GM23338 (cell line): ENCODE results near the gene SLC44A1. TPM values are rescaled to one million over a fixed set of nuclear protein-coding genes. Genes with fewer than 3 reads are reported as not detected.

Source experiments
- ATAC-seq: fragments of 200-7000 bp; cut with Tn5 transposase; 3 replicates; pipeline ENCODE4 v1.9.1; 2020
- DNase-seq: peaks from one replicate; pipeline ENCODE4 v3.0.0-alpha.2; 2015; ENCODE audit warnings: low spot score
- H2AFZ ChIP-seq: fragments of 200-600 bp; sonication (generic); 2 replicates; pipeline ENCODE4 v1.8.0; 2016; ENCODE audit warnings: antibody characterized with exemption, mild to moderate bottlenecking, moderate library complexity
- H3F3A ChIP-seq: fragments of 200-600 bp; sonication (generic); replicated peaks from 2 replicates; pipeline ENCODE4 v1.8.0; 2017; ENCODE audit warnings: antibody characterized with exemption, mixed run types, low read depth
- H3K27ac ChIP-seq: fragments of 200-600 bp; sonication (generic); 2 replicates; pipeline ENCODE4 v1.6.1; 2016; ENCODE audit warnings: low read depth
- H3K27me3 ChIP-seq: fragments of 200-600 bp; sonication (generic); 2 replicates; pipeline ENCODE4 v1.8.0; 2016; ENCODE audit warnings: mild to moderate bottlenecking, mixed run types, moderate library complexity; ENCODE audit not compliant: insufficient read depth
- H3K36me3 ChIP-seq: fragments of 200-600 bp; sonication (generic); 2 replicates; pipeline ENCODE4 v1.8.0; 2016; ENCODE audit warnings: mild to moderate bottlenecking; ENCODE audit not compliant: insufficient read depth
- H3K4me1 ChIP-seq: fragments of 200-600 bp; sonication (generic); 2 replicates; pipeline ENCODE4 v1.8.0; 2016; ENCODE audit warnings: mild to moderate bottlenecking, moderate library complexity; ENCODE audit not compliant: insufficient read depth
- H3K4me2 ChIP-seq: fragments of 200-600 bp; sonication (generic); 2 replicates; pipeline ENCODE4 v1.7.1; 2017; ENCODE audit warnings: mixed run types
- H3K4me3 ChIP-seq: fragments of 200-600 bp; sonication (generic); 2 replicates; pipeline ENCODE4 v1.6.1; 2016; ENCODE audit warnings: mixed run types
- H3K79me2 ChIP-seq: fragments of 200-600 bp; sonication (generic); replicated peaks from 2 replicates; pipeline ENCODE4 v1.8.0; 2017; ENCODE audit warnings: mild to moderate bottlenecking; ENCODE audit not compliant: insufficient read depth
- H3K9me2 ChIP-seq: fragments of 200-600 bp; sonication (generic); 2 replicates; pipeline ENCODE4 v1.8.0; 2017; ENCODE audit not compliant: insufficient read depth
- H4K20me1 ChIP-seq: fragments of 200-600 bp; sonication (generic); replicated peaks from 2 replicates; pipeline ENCODE4 v1.8.0; 2017; ENCODE audit warnings: mild to moderate bottlenecking; ENCODE audit not compliant: insufficient read depth
- H3K27ac Mint-ChIP-seq: 2 replicates; pipeline ENCODE4 v1.8.0; 2020; ENCODE audit warnings: inconsistent platforms, mild to moderate bottlenecking, moderate library complexity, mixed read lengths
- H3K27me3 Mint-ChIP-seq: 3 replicates; pipeline ENCODE4 v1.8.0; 2022; ENCODE audit warnings: low read depth, mild to moderate bottlenecking, moderate library complexity, mixed read lengths, inconsistent platforms; ENCODE audit not compliant: insufficient read depth, poor library complexity
- H3K36me3 Mint-ChIP-seq: 3 replicates; pipeline ENCODE4 v1.8.0; 2021; ENCODE audit warnings: low read depth, mild to moderate bottlenecking, inconsistent platforms, moderate library complexity, mixed read lengths
- H3K4me1 Mint-ChIP-seq: 3 replicates; pipeline ENCODE4 v1.8.0; 2020; ENCODE audit warnings: mild to moderate bottlenecking, inconsistent platforms, mixed read lengths
- H3K4me3 Mint-ChIP-seq: 3 replicates; pipeline ENCODE4 v1.8.0; 2021; ENCODE audit warnings: moderate library complexity, mild to moderate bottlenecking, inconsistent platforms, mixed read lengths
- H3K9me3 Mint-ChIP-seq: 3 replicates; pipeline ENCODE4 v1.8.0; 2020; ENCODE audit warnings: moderate library complexity, mild to moderate bottlenecking, inconsistent platforms, mixed read lengths
- CREB1 ChIP-seq: fragments of 250-450 bp; sonication (Bioruptor Pico); IDR thresholded peaks from 2 replicates; pipeline ENCODE4 v1.5.0; 2020; ENCODE audit warnings: low read depth, mild to moderate bottlenecking, moderate library complexity
- CTCF ChIP-seq, 2 experiments: fragments of 200-600 bp in 1 of 2; sonication (generic) in 1 of 2; conservative IDR thresholded peaks; 2 replicates each; pipeline versions ENCODE4 v1.5.1 to v1.6.1; 2016 to 2017; ENCODE audit warnings: antibody characterized with exemption in 2 of 2, low read depth in 2 of 2, mild to moderate bottlenecking in 2 of 2, moderate library complexity in 1 of 2
- ETS1 ChIP-seq: IDR thresholded peaks from 2 replicates; pipeline ENCODE4 v1.6.1; 2016; ENCODE audit warnings: antibody characterized with exemption
- EZH2 ChIP-seq: fragments of 200-600 bp; sonication (generic); IDR thresholded peaks from one replicate; pipeline ENCODE4 v1.8.0; 2017; ENCODE audit warnings: antibody characterized with exemption, mild to moderate bottlenecking, low read depth; ENCODE audit not compliant: unreplicated experiment
- JUNB ChIP-seq: IDR thresholded peaks from one replicate; pipeline ENCODE4 v1.6.1; 2016; ENCODE audit warnings: antibody characterized with exemption; ENCODE audit not compliant: unreplicated experiment
- NANOG ChIP-seq: IDR thresholded peaks from 2 replicates; pipeline ENCODE4 v1.6.1; 2016; ENCODE audit warnings: antibody characterized with exemption, borderline replicate concordance
- POLR2AphosphoS5 ChIP-seq: IDR thresholded peaks from 2 replicates; pipeline ENCODE4 v1.6.1; 2016; ENCODE audit warnings: antibody characterized with exemption, low read depth
- REST ChIP-seq: IDR thresholded peaks from one replicate; pipeline ENCODE4 v1.6.1; 2018; ENCODE audit warnings: antibody characterized with exemption; ENCODE audit not compliant: unreplicated experiment
- ZNF114 ChIP-seq: fragments of 250-450 bp; sonication (Bioruptor Pico); IDR thresholded peaks from 2 replicates; pipeline ENCODE4 v1.5.0; 2020; ENCODE audit warnings: mild to moderate bottlenecking, moderate library complexity
- ZNF462 ChIP-seq: fragments of 250-450 bp; sonication (Bioruptor Pico); IDR thresholded peaks from 2 replicates; pipeline ENCODE4 v1.5.0; 2020; ENCODE audit warnings: mild to moderate bottlenecking, moderate library complexity
- polyA plus RNA-seq: library from polyadenylated mRNA; unstranded; fragments of >200 nt; fragmentation: Nextera tagmentation; extraction: Ambion mirVana; gene quantifications from 2 replicates; pipeline ENCODE4 v1.2.1, GENCODE V29; 2016
- total RNA-seq: library from RNA; depleted of rRNA; stranded (reverse); fragments of >200 nt; shearing (Covaris generic); gene quantifications from 2 replicates; pipeline ENCODE4 v1.2.3, GENCODE V29; 2014

SLC44A1 gene
- total and polyA plus RNA-seq, 2 experiments from 2014 or later, result 14.9 to 75.0 TPM

- H3K4me1 Mint-ChIP-seq, result peaks cover 14% of the 10 kb centered on the region
- no peak overlapping the region for H3K4me3 ChIP-seq
- ATAC-seq, result no peak
- no peak overlapping the region for H3K4me2 ChIP-seq
- no peak for DNase-seq
- H3K9me2 ChIP-seq, result no peaks in the 10 kb centered on the region
- no peak overlapping the region for H3K27ac Mint-ChIP-seq
- peaks cover 3% of the 10 kb centered on the region for H3K27me3 Mint-ChIP-seq
- no peaks in the 10 kb centered on the region for H3K36me3 ChIP-seq
- no peak for TF ChIP-seq JUNB
- no peak overlapping the region for H3K4me3 Mint-ChIP-seq
- H3K9me3 Mint-ChIP-seq, result no peaks in the 10 kb centered on the region
- H2AFZ ChIP-seq, result no peak overlapping the region
- peaks cover 82% of the 10 kb centered on the region for H3K79me2 ChIP-seq
- H3F3A ChIP-seq, result no peaks in the 10 kb centered on the region
- H4K20me1 ChIP-seq, result no peaks in the 10 kb centered on the region
- H3K27me3 ChIP-seq, result no peaks in the 10 kb centered on the region
- peaks cover 5% of the 10 kb centered on the region for H3K4me1 ChIP-seq
- no peak overlapping the region for H3K27ac ChIP-seq
- H3K36me3 Mint-ChIP-seq, result no peaks in the 10 kb centered on the region; the same call in 2 of the 3 replicates
Observed at GRCh38 chr9:105275938-105276337, 31.5 kb downstream of the SLC44A1 start.

GRCh38 chr9:105278751-105279150, 34.3 kb downstream of the SLC44A1 start:
- H3K27me3 ChIP-seq, result no peaks in the 10 kb centered on the region
- no peak overlapping the region for H2AFZ ChIP-seq
- H3K9me3 Mint-ChIP-seq, result no peaks in the 10 kb centered on the region
- no peak for ATAC-seq
- H3K36me3 Mint-ChIP-seq, result no peaks in the 10 kb centered on the region; the same call in 2 of the 3 replicates
- DNase-seq, result no peak
- H3K4me3 Mint-ChIP-seq, result no peak overlapping the region
- peaks cover 2% of the 10 kb centered on the region; the same call in 1 of the 2 replicates for H3K4me1 ChIP-seq
- H3K9me2 ChIP-seq, result no peaks in the 10 kb centered on the region
- peaks cover 2% of the 10 kb centered on the region for H3K27me3 Mint-ChIP-seq
- peaks cover 85% of the 10 kb centered on the region for H3K79me2 ChIP-seq
- H3K4me1 Mint-ChIP-seq, result peaks cover 18% of the 10 kb centered on the region
- no peaks in the 10 kb centered on the region for H3F3A ChIP-seq
- no peaks in the 10 kb centered on the region for H3K36me3 ChIP-seq
- H3K4me2 ChIP-seq, result no peak overlapping the region
- no peak overlapping the region for H3K27ac ChIP-seq
- H3K4me3 ChIP-seq, result no peak overlapping the region
- no peak overlapping the region for H3K27ac Mint-ChIP-seq
- H4K20me1 ChIP-seq, result no peaks in the 10 kb centered on the region
- no peak for TF ChIP-seq POLR2AphosphoS5
- TF ChIP-seq CTCF (conservative IDR thresholded peaks at IDR 0.05; ENCODE audit: low read depth in 2 of 2), result no peak
- no peak for TF ChIP-seq NANOG
- no peak for TF ChIP-seq EZH2
- no peak for TF ChIP-seq JUNB
- no peak for TF ChIP-seq ZNF462 (CRISPR knock-in tag)
- no peak for TF ChIP-seq CREB1 (CRISPR knock-in tag)
- no peak for TF ChIP-seq ZNF114
- no peak for TF ChIP-seq REST
- TF ChIP-seq ETS1, result no peak
